Measurements from ENCODE around the gene COPS7A. TPM values are rescaled to one million over a fixed set of nuclear protein-coding genes. Genes with fewer than 3 reads are reported as not detected.

COPS7A gene, protein sequence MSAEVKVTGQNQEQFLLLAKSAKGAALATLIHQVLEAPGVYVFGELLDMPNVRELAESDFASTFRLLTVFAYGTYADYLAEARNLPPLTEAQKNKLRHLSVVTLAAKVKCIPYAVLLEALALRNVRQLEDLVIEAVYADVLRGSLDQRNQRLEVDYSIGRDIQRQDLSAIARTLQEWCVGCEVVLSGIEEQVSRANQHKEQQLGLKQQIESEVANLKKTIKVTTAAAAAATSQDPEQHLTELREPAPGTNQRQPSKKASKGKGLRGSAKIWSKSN
- total RNA-seq = 221 TPM

GRCh38 chr12:6723607-6724408 is at the start of gene COPS7A:
Gene COPS7A, plus strand, starts transcription at chr12:6724046. Its CDS starts 611 bp downstream, at chr12:6724657.
- Histone ChIP-seq H3K4me1 (peaks cover 0 to 8% of the 10 kb centered on the region in 2 donors), H3K4me3 (peak within 1 kb of the TSS; percentile 62 to 70), H3K9me3 (no peaks in the 10 kb centered on the region), H3K36me3 (peaks cover 8 to 14% of the 10 kb centered on the region in 2 donors), H3K27me3 (no peaks in the 10 kb centered on the region), H3K27ac (peak within 1 kb of the TSS; percentile 75 to 93)
- no peak for TF ChIP-seq CTCF (IDR thresholded peaks at IDR 0.05)
- intact Hi-C loops (cut with DNase I) = loop anchor here (1.0 to 2.0 kb wide), 4 partner anchors 24 to 61 kb away; partner anchors contain the start of genes ING4, MLF2, PIANP and ZNF384
- DNase-seq (ENCODE audit: low spot score in 2 of 2) = peak; percentile 91 to 99

GRCh38 chr12:6676962-6677361 is 46.9 kb upstream of the COPS7A start:
- no peak overlapping the region for H3K4me3 ChIP-seq
- no peak overlapping the region for H3K27ac ChIP-seq
- intact Hi-C loops (cut with DNase I) = no loop called here
- peaks cover 78 to 84% of the 10 kb centered on the region in 2 donors for H3K36me3 ChIP-seq
- H3K4me1 ChIP-seq = no peaks in the 10 kb centered on the region
- H3K27me3 ChIP-seq = no peaks in the 10 kb centered on the region
- no peak for DNase-seq (ENCODE audit: low spot score in 2 of 2)
- H3K9me3 ChIP-seq = no peaks in the 10 kb centered on the region
- no peak for TF ChIP-seq CTCF (IDR thresholded peaks at IDR 0.05)

- TF ChIP-seq CTCF (IDR thresholded peaks at IDR 0.05) = peak; percentile 7 to 44 (median 12)
- intact Hi-C loops (cut with DNase I) = loop anchor here (5.0 kb wide), 1 partner anchor 143 kb away; the partner anchor contains the start of gene P3H3
- H3K4me3 ChIP-seq = no peak overlapping the region
- H3K36me3 ChIP-seq = peaks cover 12 to 15% of the 10 kb centered on the region in 2 donors
- peaks cover 9 to 20% of the 10 kb centered on the region in 2 donors for H3K4me1 ChIP-seq
- no peak overlapping the region for H3K27ac ChIP-seq
- H3K9me3 ChIP-seq = no peaks in the 10 kb centered on the region
- no peak for DNase-seq (ENCODE audit: low spot score in 2 of 2)
- H3K27me3 ChIP-seq = no peaks in the 10 kb centered on the region
Measured at GRCh38 chr12:6684609-6685008, 39.2 kb upstream of the COPS7A start.

DNA sequence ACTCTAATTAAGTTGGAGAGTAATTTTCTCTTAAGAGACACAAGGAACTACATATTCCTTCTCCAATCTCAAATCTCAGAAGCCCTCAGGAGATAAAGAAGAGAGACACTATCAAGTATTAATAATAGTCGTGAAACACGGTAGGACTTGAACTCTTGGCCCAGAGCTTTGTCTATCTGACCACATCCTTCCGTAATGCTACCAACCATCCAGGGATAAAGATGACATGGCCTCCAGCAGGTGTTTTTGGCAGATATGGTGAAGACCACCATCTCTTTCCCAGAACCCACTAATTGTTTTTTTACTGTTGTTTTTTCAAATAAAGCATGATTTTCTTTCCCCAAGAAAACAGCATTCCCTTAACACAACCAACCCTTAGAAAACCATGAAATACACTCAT is 38.0 kb upstream of the COPS7A start:
- Histone ChIP-seq H3K4me3 (no peak overlapping the region), H3K9me3 (no peaks in the 10 kb centered on the region), H3K4me1 (peaks cover 9 to 26% of the 10 kb centered on the region in 2 donors), H3K36me3 (peaks cover 0 to 6% of the 10 kb centered on the region in 2 donors), H3K27me3 (no peaks in the 10 kb centered on the region), H3K27ac (no peak overlapping the region)
- no peak for DNase-seq (ENCODE audit: low spot score in 2 of 2)
- no peak for TF ChIP-seq CTCF (IDR thresholded peaks at IDR 0.05)
- intact Hi-C loops (cut with DNase I) = loop anchor here (5.0 kb wide), 1 partner anchor 141 kb away; the partner anchor contains the start of gene P3H3

- Histone ChIP-seq H3K27me3 (no peaks in the 10 kb centered on the region), H3K4me3 (peak overlapping the region; percentile 68 to 91), H3K9me3 (no peaks in the 10 kb centered on the region), H3K4me1 (peaks cover 9 to 26% of the 10 kb centered on the region in 2 donors), H3K36me3 (no peaks in the 10 kb centered on the region), H3K27ac (peak overlapping the region; percentile 96 to 98)
- intact Hi-C loops (cut with DNase I) = loop anchor here (2.0 to 5.0 kb wide), 3 partner anchors 64 to 139 kb away; partner anchors contain the start of genes MLF2 and P3H3
- no peak for TF ChIP-seq CTCF (IDR thresholded peaks at IDR 0.05)
- DNase-seq (ENCODE audit: low spot score in 2 of 2) = peak in 1 of 2 donors; percentile 73
Measured at GRCh38 chr12:6688543-6688998, 35.3 kb upstream of the COPS7A start.
